ENCODE measurements around the gene RNF187. TPM values are rescaled to one million over a fixed set of nuclear protein-coding genes. Genes with fewer than 3 reads are reported as not detected.

Gene RNF187
- total RNA-seq, 1 experiment from 2014 or later = 141 TPM

DNA sequence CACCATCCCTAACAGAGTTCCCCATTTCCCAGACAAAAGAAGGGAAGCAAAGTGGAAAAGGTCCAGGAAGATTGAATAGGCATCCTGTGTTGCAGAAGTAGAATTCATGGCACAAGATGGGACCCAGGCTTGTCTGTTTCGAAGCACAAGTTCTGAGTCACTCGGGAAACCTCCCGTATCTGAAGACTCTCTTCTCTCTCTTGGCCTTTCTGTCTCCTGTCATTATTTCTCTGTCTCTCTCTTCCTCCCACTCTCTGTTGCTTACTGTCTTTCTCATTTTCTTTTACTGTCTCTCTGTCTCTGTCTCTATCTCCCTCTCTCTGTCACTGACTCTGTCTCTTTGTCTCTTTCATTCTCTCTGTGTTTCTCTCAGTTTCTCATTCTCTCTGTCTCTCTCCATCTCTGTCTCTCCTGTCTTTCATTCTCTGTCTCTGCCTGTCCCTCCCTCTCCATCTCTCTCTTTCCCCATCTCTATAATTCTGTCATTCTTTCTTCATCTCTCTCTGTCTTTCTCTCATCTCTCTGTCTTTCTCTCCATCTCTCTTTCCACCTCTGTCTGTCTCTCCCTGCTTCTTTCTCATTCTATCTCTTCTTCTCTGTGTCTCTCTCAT, 23.7 kb downstream of the RNF187 start:
- ChIA-PET CTCF (no interaction called here), POLR2A (no interaction called here)
- ATAC-seq = no peak
- DNase-seq (ENCODE audit: low spot score) = no peak
- H3K36me3 Mint-ChIP-seq = peaks cover 8% of the 10 kb centered on the region
- H3K27ac Mint-ChIP-seq = no peak overlapping the region
- H3K27me3 Mint-ChIP-seq (ENCODE audit: low read depth) = peaks cover 93% of the 10 kb centered on the region
- H3K9me3 Mint-ChIP-seq = peaks cover 29% of the 10 kb centered on the region
- H3K4me1 Mint-ChIP-seq = no peaks in the 10 kb centered on the region
- H3K4me3 Mint-ChIP-seq = no peak overlapping the region
- TF ChIP-seq ZBTB21 (CRISPR knock-in tag; IDR thresholded peaks at IDR 0.05; ENCODE audit: borderline replicate concordance) (no peak), CREB1 (CRISPR knock-in tag; IDR thresholded peaks at IDR 0.05) (no peak), NR3C1 (CRISPR knock-in tag; conservative IDR thresholded peaks at IDR 0.05; ENCODE audit: low read depth) (no peak), MAX (CRISPR knock-in tag; IDR thresholded peaks at IDR 0.05) (no peak), ESRRA (CRISPR knock-in tag; IDR thresholded peaks at IDR 0.05; ENCODE audit: borderline replicate concordance) (no peak), MLX (CRISPR knock-in tag; IDR thresholded peaks at IDR 0.05) (no peak), IRF2 (CRISPR knock-in tag; IDR thresholded peaks at IDR 0.05; ENCODE audit: borderline replicate concordance, low read depth) (no peak), E2F4 (CRISPR knock-in tag; IDR thresholded peaks at IDR 0.05; ENCODE audit: borderline replicate concordance, low read depth) (no peak), ETV6 (CRISPR knock-in tag; IDR thresholded peaks at IDR 0.05) (no peak), ATF2 (CRISPR knock-in tag; IDR thresholded peaks at IDR 0.05; ENCODE audit: borderline replicate concordance, low read depth) (no peak), PREB (CRISPR knock-in tag; IDR thresholded peaks at IDR 0.05; ENCODE audit: borderline replicate concordance) (no peak), SP1 (CRISPR knock-in tag; conservative IDR thresholded peaks at IDR 0.05) (no peak), ZNF121 (CRISPR knock-in tag; IDR thresholded peaks at IDR 0.05) (no peak)
- TF ChIP-seq, protein P1, sequence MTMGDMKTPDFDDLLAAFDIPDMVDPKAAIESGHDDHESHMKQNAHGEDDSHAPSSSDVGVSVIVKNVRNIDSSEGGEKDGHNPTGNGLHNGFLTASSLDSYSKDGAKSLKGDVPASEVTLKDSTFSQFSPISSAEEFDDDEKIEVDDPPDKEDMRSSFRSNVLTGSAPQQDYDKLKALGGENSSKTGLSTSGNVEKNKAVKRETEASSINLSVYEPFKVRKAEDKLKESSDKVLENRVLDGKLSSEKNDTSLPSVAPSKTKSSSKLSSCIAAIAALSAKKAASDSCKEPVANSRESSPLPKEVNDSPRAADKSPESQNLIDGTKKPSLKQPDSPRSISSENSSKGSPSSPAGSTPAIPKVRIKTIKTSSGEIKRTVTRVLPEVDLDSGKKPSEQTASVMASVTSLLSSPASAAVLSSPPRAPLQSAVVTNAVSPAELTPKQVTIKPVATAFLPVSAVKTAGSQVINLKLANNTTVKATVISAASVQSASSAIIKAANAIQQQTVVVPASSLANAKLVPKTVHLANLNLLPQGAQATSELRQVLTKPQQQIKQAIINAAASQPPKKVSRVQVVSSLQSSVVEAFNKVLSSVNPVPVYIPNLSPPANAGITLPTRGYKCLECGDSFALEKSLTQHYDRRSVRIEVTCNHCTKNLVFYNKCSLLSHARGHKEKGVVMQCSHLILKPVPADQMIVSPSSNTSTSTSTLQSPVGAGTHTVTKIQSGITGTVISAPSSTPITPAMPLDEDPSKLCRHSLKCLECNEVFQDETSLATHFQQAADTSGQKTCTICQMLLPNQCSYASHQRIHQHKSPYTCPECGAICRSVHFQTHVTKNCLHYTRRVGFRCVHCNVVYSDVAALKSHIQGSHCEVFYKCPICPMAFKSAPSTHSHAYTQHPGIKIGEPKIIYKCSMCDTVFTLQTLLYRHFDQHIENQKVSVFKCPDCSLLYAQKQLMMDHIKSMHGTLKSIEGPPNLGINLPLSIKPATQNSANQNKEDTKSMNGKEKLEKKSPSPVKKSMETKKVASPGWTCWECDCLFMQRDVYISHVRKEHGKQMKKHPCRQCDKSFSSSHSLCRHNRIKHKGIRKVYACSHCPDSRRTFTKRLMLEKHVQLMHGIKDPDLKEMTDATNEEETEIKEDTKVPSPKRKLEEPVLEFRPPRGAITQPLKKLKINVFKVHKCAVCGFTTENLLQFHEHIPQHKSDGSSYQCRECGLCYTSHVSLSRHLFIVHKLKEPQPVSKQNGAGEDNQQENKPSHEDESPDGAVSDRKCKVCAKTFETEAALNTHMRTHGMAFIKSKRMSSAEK (CRISPR knock-in tag; IDR thresholded peaks at IDR 0.05; ENCODE audit: borderline replicate concordance) = no peak

Data from WTC11 (cell line).